GM19372 (cell line): Measurements from ENCODE around the gene TRIM33.
"Not testable (repeated sequence)": the region's sequence is repeated elsewhere in the genome, so short reads cannot be mapped to it uniquely, and the experiment has no call there.

Source experiments
- ATAC-seq: cut with Tn5 transposase; IDR thresholded peaks from one replicate; pipeline ENCODE4 v1.9.1; 2021; ENCODE audit warnings: mild to moderate bottlenecking, low read depth, moderate library complexity; ENCODE audit not compliant: unreplicated experiment

TRIM33 gene

GRCh38 chr1:114468710-114469468, 42.1 kb downstream of the TRIM33 start:
- ATAC-seq = no peak

GRCh38 chr1:114468047-114468446, 43.0 kb downstream of the TRIM33 start:
- no peak for ATAC-seq

- peak; percentile 59 for ATAC-seq
Measured at GRCh38 chr1:114467491-114467890, 43.5 kb downstream of the TRIM33 start.

- ATAC-seq = no peak
Measured at GRCh38 chr1:114466334-114467014, 44.5 kb downstream of the TRIM33 start.

GRCh38 chr1:114462963-114463362, 48.0 kb downstream of the TRIM33 start:
- no peak for ATAC-seq

- no peak for ATAC-seq
Measured at GRCh38 chr1:114462341-114462740, 48.7 kb downstream of the TRIM33 start.

- ATAC-seq = no peak
Measured at GRCh38 chr1:114458237-114458777, 52.7 kb downstream of the TRIM33 start.

GRCh38 chr1:114457675-114458236, 53.2 kb downstream of the TRIM33 start:
- no peak for ATAC-seq

- no peak for ATAC-seq
Measured at GRCh38 chr1:114456586-114456985, 54.4 kb downstream of the TRIM33 start.

GRCh38 chr1:114455102-114455785, 55.8 kb downstream of the TRIM33 start:
- no peak for ATAC-seq

- no peak for ATAC-seq
Measured at GRCh38 chr1:114454539-114454938, 56.5 kb downstream of the TRIM33 start.

- ATAC-seq = no peak
Measured at GRCh38 chr1:114453361-114453784, 57.6 kb downstream of the TRIM33 start.

- ATAC-seq = no peak
Measured at GRCh38 chr1:114448370-114449036, 62.5 kb downstream of the TRIM33 start.

GRCh38 chr1:114446198-114446597, 64.8 kb downstream of the TRIM33 start:
- no peak for ATAC-seq

GRCh38 chr1:114443226-114443625, 67.8 kb downstream of the TRIM33 start:
- not testable (repeated sequence) for ATAC-seq

GRCh38 chr1:114441332-114441731, 69.7 kb downstream of the TRIM33 start:
- ATAC-seq = no peak

- ATAC-seq = no peak
Measured at GRCh38 chr1:114439369-114439768, 71.6 kb downstream of the TRIM33 start.

- no peak for ATAC-seq
Measured at GRCh38 chr1:114437812-114438211, 73.2 kb downstream of the TRIM33 start.

- ATAC-seq = no peak
Measured at GRCh38 chr1:114436799-114437198, 74.2 kb downstream of the TRIM33 start.

GRCh38 chr1:114435088-114435715, 75.8 kb downstream of the TRIM33 start:
- no peak for ATAC-seq
